Testis (tissue), 2 donors: Measurements from ENCODE around the gene SLC35C1.

Source experiments
- CTCF ChIP-seq, 3 experiments: fragments of 450-650 bp in 2 of 3; fragments of 200-600 bp in 1 of 3; sonication (generic) in 1 of 3; IDR thresholded peaks; one replicate each; pipeline ENCODE4 v1.5.1; 2016 to 2019; ENCODE audit warnings: antibody characterized with exemption in 3 of 3, mild to moderate bottlenecking in 2 of 3, moderate library complexity in 1 of 3
- POLR2A ChIP-seq: fragments of 450-650 bp; IDR thresholded peaks from one replicate; pipeline ENCODE4 v1.6.1; 2017; ENCODE audit warnings: antibody characterized with exemption, mild to moderate bottlenecking, moderate library complexity

- TF ChIP-seq CTCF (IDR thresholded peaks at IDR 0.05) = no peak
- no peak for TF ChIP-seq POLR2A
Measured at GRCh38 chr11:45768486-45768885, 36.5 kb upstream of the SLC35C1 start.
